Activated T-helper 1 cell treated with Interleukin-2 at 50 U/mL for 16 hours (primary cell): ENCODE results near the gene AUTS2.

ENCODE experiments used
- DNase-seq: peaks from one replicate; pipeline ENCODE4 v3.0.0-alpha.2; 2020; ENCODE audit warnings: low read depth

Gene AUTS2

GRCh38 chr7:69599955-69600709 is 1.9 kb downstream of the AUTS2 start:
- DNase-seq: no peak

DNA sequence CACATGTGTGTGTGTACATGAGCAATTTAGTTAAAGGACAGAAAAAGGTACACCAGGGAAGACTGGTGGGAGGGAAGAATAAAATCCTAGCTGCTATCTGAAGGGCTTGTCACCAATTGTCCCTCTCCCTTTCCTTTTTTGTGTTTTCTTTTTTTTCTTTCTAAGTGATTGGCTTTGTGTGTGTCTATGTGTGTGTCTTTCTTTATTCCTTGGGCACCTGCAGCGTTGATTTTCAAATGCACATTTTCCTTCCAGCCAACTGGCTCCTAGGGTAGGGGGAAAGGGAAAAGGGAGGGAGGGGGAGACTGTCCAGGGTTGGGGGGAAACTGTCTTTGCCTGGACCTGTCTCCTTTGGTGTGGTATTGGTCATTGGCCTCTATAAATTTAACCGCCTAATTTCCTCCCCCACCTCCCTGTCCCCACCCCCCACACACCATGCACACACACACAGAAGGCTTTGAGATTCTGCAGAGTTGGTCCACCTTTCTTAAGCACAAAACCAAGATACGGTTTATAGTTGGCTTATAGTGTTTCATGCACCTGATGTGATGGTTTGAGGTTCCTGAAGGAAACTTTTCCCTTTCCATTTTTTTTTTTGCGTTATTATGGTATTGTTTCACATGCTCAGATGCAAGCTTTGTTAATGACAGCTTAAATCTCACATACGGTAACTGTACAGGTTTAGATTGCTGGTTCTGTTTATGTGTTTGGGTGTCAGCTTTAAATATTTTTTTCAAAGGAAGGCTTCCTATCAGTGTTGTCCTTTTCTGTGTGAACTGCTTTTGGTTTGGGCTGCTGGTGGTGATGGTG is 2.6 kb downstream of the AUTS2 start:
- no peak for DNase-seq

DNA sequence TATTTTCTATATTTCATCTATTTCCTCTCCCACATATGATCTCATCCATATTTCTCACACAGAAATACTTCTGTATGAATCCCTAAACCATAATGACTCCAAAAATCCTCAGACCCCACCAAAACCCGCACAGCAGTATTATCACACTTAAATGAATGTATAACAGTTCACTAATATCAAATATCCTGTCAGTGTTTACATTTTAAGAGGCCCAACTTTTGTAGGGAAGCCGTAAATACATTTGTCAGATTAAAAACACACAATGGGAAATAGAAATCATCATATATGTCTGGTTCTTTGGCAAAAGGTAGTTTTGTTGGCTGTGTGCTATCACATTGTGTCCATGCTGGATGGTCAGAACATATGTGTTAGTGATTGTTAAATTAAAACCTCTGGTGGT is 4.2 kb downstream of the AUTS2 start:
- no peak for DNase-seq

DNA sequence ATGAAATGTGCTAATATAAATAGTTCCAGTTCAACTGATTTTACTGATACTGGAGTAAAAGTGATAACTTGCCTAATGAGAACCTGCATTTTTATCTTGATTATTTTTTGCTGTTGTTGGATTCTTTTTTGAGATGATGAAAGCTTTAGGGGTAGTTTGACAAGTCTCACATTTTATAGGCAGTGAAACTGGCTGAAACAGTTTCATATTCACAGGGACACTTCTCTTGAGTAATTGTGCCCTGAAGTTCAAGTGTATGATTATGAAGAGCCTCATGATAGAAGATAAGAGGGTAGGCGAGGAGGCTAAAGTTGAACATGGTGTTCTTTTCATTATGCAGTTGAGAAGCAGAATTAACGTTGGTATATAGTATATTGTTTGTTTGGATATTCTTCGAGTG is 5.1 kb downstream of the AUTS2 start:
- no peak for DNase-seq

GRCh38 chr7:69603937-69604494 is 5.7 kb downstream of the AUTS2 start:
- no peak for DNase-seq

GRCh38 chr7:69605070-69605469 is 6.8 kb downstream of the AUTS2 start:
- DNase-seq: no peak

- DNase-seq: no peak
Observed at GRCh38 chr7:69605546-69605945, 7.3 kb downstream of the AUTS2 start.

DNA sequence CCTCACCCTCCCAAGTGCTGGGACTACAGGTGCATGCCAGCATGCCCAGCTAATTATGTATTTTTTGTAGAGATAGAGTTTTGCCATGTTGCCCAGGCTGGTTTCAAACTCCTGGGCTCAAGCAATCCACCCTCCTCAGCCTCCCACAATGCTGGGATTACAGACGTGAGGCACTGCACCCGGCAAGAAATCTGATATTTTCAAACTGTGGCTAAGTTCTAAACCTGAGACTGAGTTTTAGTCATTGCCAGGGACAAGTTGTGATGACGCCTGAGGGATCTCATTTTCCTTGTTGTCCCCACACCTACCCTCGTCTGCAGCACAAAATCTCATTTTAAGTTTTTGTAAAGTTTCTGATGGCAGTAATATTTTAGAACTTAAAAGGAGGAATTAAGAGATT is 9.8 kb downstream of the AUTS2 start:
- DNase-seq: no peak

GRCh38 chr7:69608878-69609277 is 10.6 kb downstream of the AUTS2 start:
- no peak for DNase-seq

DNA sequence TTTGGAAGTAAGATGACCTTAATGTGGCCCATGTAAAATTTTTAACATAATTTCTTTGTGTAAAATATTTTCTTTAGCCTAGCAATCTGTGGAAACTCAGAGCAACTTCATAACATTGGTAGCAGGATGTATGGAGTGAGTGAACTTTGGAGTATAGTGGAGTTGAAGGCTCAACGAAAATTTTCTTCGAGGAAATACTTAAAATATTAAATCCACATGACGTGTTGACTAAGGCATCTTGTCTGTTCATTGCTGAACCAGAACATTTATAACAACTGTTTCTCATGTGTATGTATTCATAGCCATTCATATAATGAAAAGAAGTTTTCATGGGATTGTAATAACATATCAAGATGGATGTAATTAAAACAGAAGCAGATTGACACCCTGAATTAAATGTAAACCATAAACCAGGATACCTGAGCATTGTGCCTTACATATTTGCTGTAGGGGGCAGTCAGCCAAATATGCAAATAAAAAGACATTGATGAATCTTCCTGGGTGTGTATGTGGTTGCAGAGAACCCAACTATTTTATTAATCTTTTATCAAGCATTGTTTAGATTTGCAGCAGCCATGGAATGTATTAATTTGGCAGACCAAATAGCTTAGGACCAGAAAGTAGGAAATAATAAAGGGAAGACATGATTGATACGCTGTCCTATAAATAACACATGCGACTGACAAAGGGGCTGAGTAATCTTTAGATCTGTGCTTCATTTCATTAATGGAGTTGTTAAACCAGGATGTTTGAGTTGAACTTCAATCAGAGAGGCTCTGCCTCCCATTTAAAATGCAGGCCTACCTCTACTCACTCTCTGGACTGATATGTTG is 11.5 kb downstream of the AUTS2 start:
- no peak for DNase-seq

DNA sequence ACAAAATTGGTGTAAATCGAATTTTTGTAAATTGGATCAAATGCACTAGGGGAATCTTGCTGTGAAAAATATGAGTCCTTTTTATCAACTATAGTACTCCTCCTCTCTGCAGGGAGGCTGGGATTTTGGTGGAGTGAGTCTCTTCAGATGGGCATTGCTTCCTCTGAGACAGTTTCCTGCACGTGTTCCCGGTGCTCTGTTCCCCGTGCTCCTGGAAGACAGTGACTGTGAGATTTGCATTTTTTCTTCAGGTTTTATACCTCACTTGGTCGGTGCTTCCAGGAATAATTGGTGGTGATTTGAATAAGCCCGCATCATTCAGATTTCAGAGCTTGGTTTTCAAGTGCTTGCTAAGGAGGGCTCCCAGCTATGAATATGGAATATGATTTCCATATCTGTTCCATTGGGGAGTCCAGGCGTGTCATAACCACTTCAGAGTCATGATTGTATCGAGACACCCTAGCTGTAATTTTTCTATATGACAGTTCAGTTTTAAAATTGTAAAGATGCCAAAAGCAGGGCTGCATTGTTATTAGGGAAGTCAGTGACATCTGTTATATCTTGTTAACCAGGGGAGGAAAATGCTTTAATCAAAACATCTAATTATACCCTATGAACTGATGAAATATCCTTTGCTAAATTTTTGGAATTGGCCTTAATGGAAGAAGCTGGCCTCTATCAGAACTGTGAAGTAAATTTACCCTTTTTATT is 12.3 kb downstream of the AUTS2 start:
- DNase-seq: no peak

DNA sequence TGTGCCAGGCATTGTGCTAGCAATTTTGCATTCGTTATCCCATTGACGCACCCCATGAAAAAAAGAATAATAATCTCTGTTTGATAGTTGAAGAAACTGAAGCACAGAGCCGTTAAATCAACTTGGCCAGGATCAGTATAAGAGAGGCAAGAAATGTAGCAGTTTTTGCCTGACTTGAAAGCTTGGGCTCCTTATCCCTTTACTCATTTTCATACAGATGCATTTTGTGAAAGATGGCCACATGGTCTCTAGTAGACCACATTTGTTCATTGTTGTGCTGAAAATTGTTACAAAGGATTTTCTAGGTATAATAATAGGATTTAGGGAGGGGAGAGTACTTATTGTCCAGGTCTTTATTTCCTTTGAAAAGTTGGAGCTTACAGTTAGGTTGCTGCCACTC is 14.7 kb downstream of the AUTS2 start:
- DNase-seq: no peak

- no peak for DNase-seq
Observed at GRCh38 chr7:69613846-69614245, 15.6 kb downstream of the AUTS2 start.

DNA sequence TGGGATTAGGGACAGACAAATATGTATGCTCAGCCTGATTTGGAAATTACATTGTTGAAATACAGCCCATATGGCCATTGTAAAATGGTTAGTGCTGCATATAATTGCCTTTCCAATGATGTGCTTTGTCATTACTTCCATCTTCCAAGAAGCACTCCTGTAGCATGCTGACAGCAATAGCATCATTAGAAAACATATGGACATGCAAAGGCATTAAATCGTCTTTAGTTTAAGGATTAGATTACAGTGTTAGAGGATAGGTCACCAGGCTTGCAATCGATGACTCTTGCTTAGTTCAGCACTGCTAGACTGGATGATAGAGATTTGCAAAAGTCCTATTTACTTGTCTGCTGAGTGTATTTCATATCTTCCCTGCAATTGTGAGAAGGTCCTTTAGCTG is 17.4 kb downstream of the AUTS2 start:
- no peak for DNase-seq

GRCh38 chr7:69617364-69617763 is 19.1 kb downstream of the AUTS2 start:
- DNase-seq: no peak

GRCh38 chr7:69619054-69619453 is 20.8 kb downstream of the AUTS2 start:
- DNase-seq: no peak

GRCh38 chr7:69619635-69620034 is 21.4 kb downstream of the AUTS2 start:
- no peak for DNase-seq

DNA sequence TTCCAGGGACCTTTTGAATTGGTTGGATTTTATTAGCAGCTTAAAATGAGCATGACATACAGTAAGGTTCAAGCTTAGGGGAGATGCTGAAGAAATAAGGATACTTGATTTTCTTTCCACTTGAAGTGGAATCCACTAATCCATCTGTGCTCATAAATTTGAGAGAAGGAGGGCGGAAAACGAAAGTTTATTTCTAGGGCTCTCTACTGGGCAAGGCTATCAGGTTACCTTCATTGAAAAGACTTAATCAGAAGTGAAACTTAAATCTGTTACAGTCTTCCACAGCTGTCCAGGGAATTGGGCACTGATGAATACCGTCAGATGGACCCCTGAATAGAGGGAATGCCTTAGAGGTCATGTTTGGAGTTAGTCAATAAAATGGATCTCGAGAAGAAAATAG is 21.8 kb downstream of the AUTS2 start:
- DNase-seq: no peak

DNA sequence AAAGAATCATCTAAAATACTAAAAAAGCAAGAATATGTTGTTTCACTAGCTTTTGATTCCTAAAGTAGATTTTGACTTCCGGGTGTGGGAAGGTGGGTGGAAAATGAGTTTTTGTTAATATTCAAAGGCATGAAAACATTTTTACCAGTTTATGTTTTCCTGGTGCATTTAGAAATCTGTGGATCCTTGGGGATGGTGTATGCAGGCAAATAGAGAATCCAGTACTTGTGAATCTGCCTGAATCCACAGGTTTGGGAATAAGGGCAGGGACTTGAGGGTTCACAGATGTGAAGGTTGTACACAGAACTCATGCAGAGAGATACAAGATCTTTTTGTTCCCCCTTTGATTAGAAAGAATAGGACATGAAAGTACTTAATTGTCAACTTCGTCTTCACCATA is 22.4 kb downstream of the AUTS2 start:
- DNase-seq: no peak

- no peak for DNase-seq
Observed at GRCh38 chr7:69622014-69622835, 23.9 kb downstream of the AUTS2 start.

DNA sequence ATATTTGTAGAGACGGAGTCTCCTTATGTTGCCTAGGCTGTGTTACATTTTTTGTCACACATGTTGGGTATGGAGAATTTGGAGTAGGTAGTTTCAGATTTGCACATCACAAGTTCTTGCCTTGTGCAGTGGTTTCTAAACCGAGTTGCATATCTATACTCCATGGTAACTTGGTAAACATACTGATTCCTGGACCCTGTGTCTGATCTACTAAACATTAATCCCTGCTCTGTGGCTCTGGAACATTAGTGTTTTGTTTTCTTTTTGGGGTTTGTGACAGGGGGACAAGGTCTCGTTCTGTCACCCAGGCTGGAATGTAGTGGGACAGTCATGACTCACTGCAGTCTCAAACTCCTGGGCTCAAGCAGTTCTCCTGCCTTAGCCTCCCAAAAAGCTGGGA is 24.7 kb downstream of the AUTS2 start:
- DNase-seq: no peak
